Stimulated activated CD4-positive, alpha-beta T cell treated with anti-CD3 and anti-CD28 coated beads, Interleukin-15, amount 100 ng/mL, for 24 hours (primary cell): ENCODE measurements around the gene CAPN1.
"Not testable (repeated sequence)": the region's sequence is repeated elsewhere in the genome, so short reads cannot be mapped to it uniquely, and the experiment has no call there.

Experiments used
- DNase-seq: peaks from one replicate; pipeline ENCODE4 v3.0.0-alpha.2; 2020

CAPN1 gene

DNA sequence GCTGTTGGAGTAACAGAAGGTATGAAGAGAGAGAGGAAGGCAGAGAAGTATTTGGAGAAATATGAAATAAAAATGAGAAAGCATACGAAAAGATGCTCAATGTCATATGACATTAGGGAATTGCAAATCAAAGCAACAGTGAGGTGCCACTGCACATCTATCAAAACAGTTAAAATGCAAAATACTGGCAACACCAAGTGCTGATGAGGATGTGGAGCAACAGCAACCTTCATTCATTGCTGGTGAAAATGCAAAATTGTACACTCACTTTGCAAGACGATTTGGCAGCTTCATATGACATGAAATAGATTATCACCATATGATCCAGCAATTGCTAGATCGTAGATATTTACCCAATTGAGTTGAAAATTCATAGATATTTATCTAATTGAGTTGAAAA is 21.1 kb upstream of the CAPN1 start:
- no peak for DNase-seq

DNA sequence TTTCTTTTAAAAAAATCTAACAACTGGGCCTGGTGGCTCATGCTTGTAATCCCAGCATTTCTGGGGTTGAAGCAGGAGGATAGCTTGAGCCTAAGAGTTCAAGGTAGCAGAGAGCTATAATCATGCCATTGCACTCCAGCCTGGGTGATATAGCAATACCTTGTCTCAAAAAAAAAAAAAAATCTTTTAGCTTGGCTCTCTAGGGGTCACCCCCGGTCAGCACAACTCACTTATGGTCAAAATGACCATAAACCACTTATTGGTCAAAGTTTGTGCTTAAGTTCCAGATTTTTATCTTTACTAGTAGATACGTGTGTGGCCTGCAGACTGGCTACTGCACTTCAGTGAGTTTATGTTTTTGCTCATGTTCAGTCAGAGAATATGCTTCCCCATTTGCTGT is 18.0 kb upstream of the CAPN1 start:
- DNase-seq, result no peak

DNA sequence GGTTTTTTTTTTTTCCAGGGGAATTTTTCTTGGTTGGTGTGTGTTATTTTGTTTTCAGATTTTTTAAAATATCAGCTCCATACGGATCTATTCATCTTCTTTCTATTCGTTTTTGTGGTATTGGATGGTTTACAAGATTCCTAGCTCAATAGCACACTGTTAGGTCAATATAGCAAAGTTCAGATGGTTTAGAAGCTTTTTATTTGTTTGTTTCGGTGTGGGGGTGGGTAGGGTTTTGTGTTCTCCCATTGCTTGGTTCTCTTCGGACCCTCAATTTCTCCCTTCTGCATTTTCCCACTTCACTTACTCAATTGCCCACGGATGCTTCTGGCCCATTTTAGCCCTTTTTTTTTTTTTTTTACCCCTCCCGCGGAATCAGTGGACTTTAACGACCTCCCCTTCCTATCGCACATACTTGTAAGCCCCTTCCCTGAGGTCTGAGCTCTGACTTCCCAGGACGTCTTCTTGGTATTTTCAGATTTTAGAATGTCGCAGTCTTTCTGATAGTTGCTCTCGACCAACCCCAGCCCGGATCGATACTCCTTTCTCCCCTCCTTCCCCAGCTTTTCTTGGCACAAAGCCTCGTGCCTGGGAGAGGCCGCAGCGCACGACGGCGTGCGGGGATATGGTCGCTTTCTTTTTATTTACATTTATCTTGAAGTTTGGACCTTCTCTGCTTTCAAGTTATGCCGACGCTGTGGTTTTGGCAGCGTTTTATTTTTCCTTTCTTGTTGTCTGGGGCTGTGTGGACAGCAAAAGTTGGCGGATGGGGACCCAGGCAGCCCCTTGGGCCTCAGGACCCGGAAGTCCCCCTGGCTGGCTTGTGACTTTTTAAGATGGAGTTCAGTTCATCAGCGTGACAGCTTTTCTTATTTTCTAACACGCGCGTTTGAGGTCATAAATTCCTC is 16.1 kb upstream of the CAPN1 start:
- DNase-seq, result no peak

DNA sequence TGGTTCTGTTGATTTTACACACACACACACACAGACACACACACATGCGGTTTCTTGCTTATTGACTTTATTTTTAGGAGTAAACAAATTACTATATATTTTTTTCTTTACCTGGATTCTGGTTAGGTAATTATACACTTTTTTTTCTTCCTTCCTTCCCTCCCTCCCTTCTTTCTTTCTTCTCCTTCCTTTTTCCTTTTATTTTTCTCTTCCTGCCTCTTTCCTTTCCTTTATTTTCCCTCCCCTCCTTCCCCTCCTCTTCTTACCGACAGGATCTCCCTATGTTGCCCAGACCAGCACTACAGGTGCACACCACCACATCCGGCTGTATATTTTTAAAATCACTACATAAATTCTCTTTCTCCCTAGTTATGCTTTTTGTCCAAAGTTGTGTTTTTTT is 14.8 kb upstream of the CAPN1 start:
- no peak for DNase-seq

DNA sequence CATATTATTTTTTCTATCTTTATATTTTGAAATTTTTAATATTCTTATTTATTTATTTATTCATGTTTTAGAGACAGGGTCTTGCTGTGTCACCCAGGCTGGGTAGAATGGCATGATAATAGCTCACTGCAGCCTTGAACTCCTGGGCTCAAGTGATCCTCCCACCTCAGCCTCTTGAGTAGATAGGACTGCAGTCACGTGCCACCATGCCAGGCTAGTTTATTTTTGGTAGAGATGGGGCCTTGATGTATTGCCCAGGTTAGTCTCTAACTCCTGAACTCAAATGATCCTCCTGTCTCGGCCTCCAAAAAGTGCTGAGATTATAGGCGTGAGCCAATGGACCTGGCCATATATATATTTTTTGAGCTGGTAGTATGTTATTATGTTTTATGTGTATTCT is 14.1 kb upstream of the CAPN1 start:
- DNase-seq, result no peak

DNA sequence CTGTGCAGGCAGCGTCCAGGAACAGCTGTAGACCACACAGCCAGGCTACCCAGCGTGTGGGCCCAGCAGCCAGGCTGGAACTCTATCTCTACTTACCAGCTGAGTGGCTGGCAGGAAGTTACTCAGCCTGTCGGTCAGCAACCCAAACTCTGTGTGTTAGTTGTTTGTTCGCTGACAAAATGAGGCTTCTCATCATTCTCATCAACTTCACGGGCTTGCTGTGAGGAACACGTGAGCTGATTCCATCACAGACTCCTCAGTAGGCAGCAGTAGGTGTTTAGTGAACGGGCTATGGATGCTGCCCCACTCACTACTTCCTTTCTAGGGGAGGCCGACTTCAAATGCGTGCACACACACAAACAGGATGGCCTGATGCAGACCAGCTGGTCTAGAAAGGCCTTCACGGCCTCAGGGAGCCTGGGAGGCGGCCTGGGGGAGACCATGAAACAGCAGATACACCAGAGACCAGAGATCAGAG is 12.5 kb upstream of the CAPN1 start:
- DNase-seq, result no peak

DNA sequence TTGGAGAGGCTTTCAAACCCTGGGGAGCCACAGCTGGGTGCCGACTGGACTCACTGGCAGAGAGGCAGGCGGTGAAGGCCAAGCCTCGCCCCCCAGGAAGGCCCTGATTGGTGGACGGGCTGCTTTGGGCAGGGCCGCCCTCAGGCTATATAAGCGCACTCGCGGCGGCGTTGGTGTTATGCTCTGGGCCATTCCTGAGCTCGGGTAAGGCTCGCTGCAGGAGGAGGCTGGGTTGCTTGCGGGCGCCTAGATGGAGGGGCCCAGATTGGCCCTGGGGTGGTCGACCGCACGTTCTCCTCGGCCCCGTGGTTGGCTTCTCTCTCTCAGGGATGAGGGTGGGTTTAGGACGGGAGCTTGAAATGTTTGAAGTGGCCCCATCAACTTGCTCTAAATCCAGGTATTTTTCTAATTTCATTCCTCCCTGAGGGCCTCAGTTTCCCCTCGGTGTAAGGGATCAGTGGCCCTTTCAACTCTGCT is 11.6 kb upstream of the CAPN1 start, which contains the start of gene SPDYC:
Gene SPDYC, plus strand, starts transcription at position 176 of the 477 bp plus-strand sequence. CDS start 1,125 bp downstream, outside the sequence.
- no peak for DNase-seq

DNA sequence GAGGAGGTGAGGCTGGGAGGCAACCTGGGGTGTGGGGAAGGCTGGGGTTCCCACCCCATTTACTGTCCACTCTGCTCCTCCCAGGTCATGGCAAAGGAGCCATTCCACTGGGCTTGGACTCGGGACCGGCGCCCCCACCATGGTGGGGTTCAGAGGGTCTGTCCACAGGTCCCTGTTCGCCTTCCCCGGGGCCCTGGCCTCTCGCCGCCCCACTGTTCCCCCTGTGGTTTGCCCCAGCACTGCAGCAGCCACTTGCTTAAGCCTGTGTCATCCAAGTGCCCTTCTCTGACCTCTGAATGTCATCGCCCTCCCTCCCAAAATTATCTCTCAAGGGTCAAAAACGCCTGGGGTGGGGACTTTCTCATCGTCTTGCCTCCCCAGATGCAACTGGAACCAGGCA is 9.1 kb upstream of the CAPN1 start:
- DNase-seq, result no peak

DNA sequence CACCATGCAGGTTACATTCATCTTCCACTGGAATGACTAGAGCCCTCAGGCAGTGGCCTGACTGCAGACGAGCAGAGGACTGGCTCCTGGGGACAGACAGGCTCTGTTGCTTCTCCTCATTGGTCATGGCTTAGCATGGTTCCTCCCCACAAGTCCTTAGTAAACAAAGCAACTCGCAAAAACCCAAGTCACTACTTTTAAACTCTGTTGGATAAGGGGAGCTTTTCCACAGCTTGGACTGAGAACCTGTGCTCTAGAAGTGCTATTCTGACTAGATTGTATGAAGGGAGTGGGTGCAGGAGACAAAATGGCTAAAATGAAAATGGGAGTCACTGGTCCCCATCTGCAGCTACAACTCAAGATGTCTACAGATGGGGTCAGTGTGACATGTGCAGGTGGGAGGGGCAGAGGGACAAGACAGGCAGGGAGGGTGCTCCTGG is 7.1 kb upstream of the CAPN1 start:
- not testable (repeated sequence) for DNase-seq

DNA sequence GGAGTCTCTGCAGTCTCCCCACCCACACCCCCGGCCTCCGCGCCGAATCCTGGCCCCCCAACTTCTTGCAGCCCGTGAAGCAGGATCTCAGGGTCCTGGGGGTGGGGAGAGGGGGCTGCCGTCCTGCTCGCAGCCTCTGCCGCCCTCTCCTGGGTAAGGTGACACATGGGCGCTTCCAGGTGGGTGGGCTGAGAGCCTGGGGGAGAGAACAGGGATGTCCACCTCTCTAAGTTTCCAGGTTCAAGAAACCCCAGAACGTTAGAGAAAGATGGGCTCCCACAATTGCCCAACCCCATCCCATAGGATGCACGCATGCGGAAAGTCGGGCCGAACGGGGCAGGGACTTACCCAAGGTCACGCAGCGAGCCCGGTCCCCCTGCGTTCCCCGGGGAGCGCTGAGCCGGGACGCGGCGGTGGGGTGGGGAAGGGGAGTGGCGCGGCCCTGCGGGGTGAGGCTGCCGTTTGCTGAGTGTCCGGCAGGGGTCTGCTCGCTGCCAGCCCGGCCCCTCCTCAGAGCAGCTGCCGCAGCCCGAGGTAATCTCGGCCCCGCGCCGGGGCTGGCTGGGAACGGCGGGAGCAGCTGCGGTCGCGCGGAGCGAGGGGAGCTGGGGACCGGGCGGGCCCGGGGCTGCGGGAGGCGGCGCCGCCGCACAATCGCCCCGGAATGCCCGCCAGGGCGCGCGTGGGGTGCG is 705 bp upstream of the CAPN1 start:
- DNase-seq, result peak; percentile 76

DNA sequence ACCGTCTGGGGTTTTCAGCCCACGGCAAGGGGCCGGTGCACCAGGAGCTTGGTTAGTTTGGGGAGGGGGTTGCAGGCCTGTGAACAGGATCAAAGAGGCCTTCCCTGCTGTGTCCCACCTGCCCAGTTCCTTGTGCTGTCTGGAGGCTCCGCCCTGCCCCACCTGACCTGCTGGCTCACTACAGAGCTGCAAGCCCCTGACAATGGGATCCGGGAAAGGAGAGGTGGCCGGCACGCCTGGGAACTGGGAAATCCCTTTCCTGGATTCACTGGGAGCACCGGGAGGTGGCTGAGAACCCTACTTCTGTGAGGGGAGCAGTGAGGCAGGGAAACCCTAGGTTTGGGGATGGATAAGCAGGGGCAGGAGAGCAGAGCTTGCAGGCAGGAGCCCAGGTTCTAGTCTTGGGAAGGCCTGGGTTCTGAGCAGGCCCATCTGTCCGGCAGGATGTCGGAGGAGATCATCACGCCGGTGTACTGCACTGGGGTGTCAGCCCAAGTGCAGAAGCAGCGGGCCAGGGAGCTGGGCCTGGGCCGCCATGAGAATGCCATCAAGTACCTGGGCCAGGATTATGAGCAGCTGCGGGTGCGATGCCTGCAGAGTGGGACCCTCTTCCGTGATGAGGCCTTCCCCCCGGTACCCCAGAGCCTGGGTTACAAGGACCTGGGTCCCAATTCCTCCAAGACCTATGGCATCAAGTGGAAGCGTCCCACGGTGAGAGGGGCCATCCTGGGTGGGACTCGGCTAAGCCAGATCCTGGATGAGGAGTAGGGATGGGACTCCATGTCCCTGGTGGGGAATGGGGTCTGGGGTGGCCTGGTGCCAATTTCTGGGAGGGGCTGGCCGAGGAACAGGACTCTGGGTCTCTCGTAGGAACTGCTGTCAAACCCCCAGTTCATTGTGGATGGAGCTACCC is 786 bp downstream of the CAPN1 start:
- peak; percentile 31 for DNase-seq

DNA sequence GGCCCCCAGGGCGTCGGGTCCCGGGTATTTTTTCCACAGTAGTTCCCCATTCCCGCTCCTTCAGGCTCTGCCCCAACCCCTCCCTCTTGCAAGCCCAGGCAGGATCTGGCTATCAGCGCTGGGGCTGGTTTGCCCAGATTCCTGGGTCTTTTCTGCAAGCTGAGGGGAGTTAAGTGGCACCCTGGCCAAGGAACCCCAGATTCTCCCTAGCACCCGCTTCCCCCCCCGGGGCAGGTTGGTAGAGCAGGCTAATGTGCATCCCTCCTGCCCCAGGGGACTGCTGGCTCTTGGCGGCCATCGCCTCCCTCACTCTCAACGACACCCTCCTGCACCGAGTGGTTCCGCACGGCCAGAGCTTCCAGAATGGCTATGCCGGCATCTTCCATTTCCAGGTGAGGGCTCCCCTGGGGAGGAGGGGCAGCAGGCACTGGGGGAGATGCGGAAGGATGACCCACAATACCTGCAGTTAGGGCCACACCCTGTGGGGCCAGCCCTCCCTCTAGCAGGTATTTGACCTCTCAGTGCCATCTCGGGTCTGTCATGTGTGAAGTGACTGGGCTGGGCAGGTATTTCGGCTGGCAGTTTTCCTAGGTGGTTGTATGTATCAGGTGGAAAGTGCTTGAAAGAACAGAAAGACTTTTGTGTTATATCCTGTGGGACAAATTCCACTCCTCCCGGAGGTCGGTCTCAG is 1.6 kb downstream of the CAPN1 start:
- no peak for DNase-seq

DNA sequence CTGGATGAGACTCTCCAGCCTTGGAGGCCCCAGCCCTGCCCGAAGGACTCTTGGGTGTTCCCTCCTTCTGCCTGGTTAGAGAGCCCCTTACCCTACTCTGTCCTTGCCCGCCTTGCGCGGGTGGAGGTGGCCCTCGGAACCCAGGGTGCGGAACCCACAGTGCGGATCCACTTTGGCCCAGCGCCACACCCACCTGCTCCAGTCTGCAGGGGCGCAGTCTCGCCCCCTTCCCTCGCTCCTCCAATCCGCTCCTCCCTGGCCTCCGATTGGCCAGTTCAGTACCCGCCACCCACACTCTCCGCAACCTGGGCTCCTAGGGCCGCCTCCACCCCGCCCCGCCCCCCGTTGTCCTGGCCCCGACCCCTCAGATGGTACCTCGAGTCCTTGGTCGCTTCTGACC is 2.4 kb downstream of the CAPN1 start:
- no peak for DNase-seq

DNA sequence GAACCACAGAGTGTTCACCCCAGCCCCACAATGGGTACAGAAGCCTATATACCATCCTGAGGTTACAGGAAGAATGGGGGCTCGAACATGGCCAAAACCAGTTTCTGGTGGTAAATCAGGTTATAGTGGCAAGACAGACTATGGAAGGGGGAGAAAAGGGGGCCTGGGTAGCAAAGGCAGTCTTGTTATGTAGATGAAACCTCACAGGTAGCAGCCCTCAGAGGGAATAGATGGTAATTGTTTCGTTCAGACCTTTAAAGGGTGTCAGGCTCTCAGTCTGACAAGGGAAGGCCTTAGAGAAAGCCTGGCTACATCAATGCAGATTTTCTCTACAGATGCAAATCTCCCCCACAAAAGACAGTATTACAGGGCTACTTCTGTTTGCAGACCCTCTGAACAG is 3.4 kb downstream of the CAPN1 start:
- DNase-seq, result no peak

DNA sequence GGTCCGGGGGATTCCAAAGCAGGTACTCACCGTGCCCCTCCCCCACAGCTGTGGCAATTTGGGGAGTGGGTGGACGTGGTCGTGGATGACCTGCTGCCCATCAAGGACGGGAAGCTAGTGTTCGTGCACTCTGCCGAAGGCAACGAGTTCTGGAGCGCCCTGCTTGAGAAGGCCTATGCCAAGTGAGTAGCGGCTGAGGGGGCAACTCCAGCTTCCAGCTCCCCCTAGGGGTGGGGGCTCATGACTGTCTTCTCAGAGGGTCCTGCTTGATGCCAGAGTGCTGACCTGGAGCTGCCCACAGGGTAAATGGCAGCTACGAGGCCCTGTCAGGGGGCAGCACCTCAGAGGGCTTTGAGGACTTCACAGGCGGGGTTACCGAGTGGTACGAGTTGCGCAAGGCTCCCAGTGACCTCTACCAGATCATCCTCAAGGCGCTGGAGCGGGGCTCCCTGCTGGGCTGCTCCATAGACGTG is 4.2 kb downstream of the CAPN1 start:
- DNase-seq, result no peak

DNA sequence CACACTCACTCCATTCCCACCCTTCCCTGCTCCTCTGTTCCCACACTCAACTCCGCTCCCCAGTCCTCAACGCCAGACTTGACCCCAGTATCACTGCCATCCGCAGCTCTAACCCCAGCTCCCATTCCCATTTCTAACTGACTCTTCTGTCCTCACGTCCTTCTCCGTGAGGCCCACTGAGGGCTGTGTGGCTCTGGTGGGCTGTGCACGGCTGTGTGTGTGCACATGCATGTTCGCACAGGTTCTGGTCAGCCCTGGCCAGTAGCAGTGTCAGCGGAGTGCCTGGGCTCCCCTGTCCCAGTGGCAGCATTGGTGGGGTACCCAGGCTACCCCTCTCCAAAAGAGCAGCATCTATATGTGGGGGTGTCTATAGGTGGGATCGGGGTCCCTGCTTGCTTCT is 5.0 kb downstream of the CAPN1 start:
- DNase-seq, result no peak

DNA sequence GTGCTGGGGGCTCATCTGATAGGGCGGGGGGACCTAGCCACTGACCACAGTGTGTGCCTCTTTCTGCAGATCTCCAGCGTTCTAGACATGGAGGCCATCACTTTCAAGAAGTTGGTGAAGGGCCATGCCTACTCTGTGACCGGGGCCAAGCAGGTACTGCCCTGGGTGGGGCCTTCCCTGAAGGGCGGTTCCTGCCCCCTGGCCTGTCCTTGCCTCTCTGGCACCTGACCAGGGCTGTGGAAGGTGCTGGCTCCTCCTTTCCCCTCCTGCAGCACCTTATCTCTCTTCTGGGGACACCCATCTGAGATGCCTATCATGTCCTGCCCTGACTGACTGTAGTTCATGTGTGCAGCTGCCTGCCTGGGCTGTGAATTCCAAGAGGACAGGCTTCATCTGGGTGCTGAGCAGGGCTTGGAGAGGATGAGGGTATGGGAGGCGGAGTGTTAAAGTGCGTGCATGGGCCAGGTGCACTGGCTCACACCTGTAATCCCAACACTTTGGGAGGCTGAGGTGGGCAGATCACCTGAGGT is 5.5 kb downstream of the CAPN1 start:
- no peak for DNase-seq

DNA sequence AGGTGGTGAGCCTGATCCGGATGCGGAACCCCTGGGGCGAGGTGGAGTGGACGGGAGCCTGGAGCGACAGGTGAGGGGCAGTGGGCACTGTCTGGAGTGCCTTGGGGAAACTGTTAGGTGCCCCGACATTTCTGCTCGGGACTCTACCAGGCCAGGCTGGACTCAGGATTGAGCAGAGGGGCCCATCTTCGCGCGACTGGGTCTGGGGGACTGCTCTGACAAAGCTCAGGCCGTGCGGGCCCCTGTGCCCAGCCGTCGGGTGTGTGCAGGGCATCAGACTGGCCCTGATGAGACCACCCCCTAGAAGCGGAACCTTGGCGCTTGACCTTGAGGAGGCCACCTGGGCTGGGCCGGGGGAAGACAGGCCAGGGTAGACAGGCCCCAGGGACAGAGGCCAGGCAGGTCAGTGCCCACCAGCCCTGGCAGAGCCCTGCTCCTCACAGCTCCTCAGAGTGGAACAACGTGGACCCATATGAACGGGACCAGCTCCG is 6.3 kb downstream of the CAPN1 start:
- no peak for DNase-seq

DNA sequence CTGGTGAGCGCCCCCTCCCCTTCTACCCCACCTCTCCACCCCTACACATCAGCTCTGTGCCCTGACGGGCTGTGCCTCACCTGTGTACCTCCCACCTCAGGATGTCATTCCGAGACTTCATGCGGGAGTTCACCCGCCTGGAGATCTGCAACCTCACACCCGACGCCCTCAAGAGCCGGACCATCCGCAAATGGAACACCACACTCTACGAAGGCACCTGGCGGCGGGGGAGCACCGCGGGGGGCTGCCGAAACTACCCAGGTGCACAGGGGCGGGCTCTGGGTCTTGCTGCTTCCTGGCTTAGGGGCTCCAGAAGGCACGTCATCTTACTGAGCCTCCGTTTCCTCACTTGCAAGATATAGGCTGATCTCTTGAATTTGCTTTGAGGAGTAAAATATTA is 6.8 kb downstream of the CAPN1 start:
- no peak for DNase-seq

DNA sequence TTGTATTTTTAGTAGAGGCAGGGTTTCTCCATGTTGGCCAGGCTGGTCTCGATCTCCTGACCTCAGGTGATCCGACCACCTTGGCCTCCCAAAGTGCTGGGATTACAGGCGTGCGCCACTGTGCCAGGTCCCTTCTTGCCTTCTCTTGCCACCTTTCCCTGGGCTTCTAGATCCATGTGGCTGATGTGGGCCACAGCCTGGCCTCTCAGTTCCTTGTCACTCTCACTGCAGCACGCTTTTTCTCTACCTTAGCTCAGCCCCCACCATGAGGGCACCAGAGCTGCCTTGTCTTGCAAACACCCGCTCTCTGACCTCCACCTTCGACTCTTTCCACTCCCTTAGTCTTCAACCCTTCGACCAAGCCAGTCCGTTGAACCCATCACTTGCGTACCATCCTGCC is 7.5 kb downstream of the CAPN1 start:
- DNase-seq, result no peak

DNA sequence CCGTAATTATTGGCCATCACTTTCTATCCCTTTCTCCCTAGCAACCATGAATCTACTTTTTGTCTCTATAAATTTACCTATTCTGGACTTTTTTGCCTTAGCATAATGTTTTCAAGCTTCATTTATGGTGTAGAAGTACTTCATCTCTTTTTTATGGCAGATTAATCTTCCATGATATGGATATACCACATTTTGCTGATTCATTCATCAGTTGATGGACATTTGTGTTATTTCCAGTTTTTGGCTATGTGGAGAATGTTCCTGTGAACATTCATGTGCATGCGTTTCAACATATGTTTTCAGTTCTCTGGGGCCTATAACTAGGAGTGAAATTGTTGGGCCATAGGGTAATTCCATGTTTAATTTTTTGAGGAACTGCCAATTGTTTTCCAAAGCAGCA is 12.8 kb downstream of the CAPN1 start:
- no peak for DNase-seq

DNA sequence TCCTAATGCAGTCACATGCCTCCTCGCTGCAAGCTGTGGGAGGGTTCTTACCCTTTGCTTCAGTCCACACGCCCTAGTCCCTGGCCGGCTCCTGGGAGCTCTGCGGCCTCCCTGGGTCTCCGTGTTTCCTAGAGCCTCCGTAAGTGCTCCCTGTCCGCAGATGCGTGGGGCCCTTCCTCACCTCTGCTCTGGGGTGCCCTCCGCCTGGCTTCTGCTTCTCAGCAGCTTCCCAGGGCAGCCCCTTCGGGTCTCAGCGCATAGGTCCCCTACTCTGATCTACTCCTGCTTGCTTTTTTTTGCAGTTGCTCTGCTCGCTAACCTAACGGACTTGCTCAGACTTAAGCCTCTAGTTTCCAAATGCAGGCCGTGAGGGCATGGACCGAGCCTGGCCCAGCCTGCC is 22.4 kb downstream of the CAPN1 start:
- DNase-seq, result no peak
